ENCODE results near the gene CACNA1D.

DNA sequence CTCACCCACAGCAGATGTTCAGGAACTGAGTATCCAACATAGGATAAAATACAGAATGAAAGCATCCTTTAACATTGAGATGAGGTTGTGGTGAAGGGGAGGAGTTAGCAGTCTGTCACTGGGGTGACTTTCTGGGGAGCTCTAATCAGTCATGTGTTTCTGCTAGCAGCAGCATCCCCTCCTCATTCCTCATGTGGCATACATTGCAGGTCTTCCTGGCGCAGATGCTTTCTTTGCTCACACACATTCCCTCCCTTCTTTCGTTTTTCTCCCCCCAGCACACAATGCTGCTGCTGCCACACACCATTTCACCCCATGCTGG lies 135.0 kb downstream of the CACNA1D start:
- TF ChIP-seq SP1 (IDR thresholded peaks at IDR 0.05; ENCODE audit: low read depth) (no peak), RAD21 (IDR thresholded peaks at IDR 0.05; ENCODE audit: low read depth) (no peak), FOSL1 (IDR thresholded peaks at IDR 0.05; ENCODE audit: low read depth) (no peak), POLR2A (IDR thresholded peaks at IDR 0.05; ENCODE audit: borderline replicate concordance, extremely low read depth, insufficient read depth, insufficient read length) (no peak), ZFX (IDR thresholded peaks at IDR 0.05) (no peak), CEBPB (IDR thresholded peaks at IDR 0.05; ENCODE audit: low read depth) (no peak), EZH2phosphoT487 (IDR thresholded peaks at IDR 0.05; ENCODE audit: borderline replicate concordance) (no peak), ELF1 (IDR thresholded peaks at IDR 0.05; ENCODE audit: borderline replicate concordance, low read depth) (no peak), POLR2AphosphoS5 (IDR thresholded peaks at IDR 0.05; ENCODE audit: low read depth, low read length) (no peak), EZH2 (IDR thresholded peaks at IDR 0.05) (no peak), TCF7L2 (IDR thresholded peaks at IDR 0.05; ENCODE audit: borderline replicate concordance, extremely low read depth, insufficient read depth, insufficient read length) (no peak)
- TF ChIP-seq, protein P1, sequence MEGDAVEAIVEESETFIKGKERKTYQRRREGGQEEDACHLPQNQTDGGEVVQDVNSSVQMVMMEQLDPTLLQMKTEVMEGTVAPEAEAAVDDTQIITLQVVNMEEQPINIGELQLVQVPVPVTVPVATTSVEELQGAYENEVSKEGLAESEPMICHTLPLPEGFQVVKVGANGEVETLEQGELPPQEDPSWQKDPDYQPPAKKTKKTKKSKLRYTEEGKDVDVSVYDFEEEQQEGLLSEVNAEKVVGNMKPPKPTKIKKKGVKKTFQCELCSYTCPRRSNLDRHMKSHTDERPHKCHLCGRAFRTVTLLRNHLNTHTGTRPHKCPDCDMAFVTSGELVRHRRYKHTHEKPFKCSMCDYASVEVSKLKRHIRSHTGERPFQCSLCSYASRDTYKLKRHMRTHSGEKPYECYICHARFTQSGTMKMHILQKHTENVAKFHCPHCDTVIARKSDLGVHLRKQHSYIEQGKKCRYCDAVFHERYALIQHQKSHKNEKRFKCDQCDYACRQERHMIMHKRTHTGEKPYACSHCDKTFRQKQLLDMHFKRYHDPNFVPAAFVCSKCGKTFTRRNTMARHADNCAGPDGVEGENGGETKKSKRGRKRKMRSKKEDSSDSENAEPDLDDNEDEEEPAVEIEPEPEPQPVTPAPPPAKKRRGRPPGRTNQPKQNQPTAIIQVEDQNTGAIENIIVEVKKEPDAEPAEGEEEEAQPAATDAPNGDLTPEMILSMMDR (IDR thresholded peaks at IDR 0.05 in 2 of 3, conservative IDR thresholded peaks at IDR 0.05 in 1 of 3; ENCODE audit: borderline replicate concordance in 1 of 3, insufficient read depth in 1 of 3, low read depth in 2 of 3, low read length in 2 of 3): no peak
- TF ChIP-seq, protein P2, sequence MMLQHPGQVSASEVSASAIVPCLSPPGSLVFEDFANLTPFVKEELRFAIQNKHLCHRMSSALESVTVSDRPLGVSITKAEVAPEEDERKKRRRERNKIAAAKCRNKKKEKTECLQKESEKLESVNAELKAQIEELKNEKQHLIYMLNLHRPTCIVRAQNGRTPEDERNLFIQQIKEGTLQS (IDR thresholded peaks at IDR 0.05): no peak
- TF ChIP-seq, protein P3, sequence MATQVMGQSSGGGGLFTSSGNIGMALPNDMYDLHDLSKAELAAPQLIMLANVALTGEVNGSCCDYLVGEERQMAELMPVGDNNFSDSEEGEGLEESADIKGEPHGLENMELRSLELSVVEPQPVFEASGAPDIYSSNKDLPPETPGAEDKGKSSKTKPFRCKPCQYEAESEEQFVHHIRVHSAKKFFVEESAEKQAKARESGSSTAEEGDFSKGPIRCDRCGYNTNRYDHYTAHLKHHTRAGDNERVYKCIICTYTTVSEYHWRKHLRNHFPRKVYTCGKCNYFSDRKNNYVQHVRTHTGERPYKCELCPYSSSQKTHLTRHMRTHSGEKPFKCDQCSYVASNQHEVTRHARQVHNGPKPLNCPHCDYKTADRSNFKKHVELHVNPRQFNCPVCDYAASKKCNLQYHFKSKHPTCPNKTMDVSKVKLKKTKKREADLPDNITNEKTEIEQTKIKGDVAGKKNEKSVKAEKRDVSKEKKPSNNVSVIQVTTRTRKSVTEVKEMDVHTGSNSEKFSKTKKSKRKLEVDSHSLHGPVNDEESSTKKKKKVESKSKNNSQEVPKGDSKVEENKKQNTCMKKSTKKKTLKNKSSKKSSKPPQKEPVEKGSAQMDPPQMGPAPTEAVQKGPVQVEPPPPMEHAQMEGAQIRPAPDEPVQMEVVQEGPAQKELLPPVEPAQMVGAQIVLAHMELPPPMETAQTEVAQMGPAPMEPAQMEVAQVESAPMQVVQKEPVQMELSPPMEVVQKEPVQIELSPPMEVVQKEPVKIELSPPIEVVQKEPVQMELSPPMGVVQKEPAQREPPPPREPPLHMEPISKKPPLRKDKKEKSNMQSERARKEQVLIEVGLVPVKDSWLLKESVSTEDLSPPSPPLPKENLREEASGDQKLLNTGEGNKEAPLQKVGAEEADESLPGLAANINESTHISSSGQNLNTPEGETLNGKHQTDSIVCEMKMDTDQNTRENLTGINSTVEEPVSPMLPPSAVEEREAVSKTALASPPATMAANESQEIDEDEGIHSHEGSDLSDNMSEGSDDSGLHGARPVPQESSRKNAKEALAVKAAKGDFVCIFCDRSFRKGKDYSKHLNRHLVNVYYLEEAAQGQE (IDR thresholded peaks at IDR 0.05; ENCODE audit: low read depth): no peak

Measured in HCT116 (cell line).